ENCODE measurements around the gene XPO5. TPM values are rescaled to one million over a fixed set of nuclear protein-coding genes. Genes with fewer than 3 reads are reported as not detected.
A peak's percentile ranks its signal among the peaks of the same experiment; 100 is the strongest.

XPO5 gene
- total and polyA plus RNA-seq, 9 of the 15 experiments (the other 6 are each of a cell fraction or from before 2014, with no cell fraction given): 36.0 to 170 (median 99.1) TPM

DNA sequence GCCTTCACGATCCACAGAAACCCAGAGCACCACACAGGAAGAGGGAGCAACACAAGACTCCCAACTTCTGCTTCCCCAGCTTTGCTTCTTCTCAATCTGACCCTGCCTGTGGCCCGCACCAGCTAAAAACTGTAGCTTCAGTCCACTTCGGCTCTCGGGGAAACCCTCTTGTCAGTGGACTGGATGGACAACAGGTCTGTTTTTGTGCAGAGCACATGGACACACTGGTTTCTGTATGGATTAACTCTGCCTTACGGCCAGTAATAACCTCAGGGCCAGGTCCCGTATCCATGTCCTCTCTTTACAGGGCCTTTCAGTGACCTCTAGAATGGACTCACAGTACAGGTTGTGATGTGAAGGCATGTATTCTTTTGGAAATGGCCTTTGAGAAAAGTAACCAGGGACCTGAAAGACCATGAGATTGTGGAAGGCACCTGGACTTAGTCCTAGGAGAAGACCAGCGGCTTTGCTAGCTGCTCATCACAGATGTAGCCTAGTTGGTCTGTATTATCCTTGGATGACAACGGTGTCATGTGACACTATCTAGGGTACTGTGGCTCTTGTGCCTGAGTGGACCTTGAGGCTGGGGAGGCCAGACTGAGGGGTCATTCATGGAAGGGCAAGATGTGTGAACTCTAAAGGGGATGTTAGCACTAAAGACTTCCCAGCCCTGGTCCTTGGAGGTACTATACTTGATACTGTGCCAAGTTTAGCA lies 53.1 kb downstream of the XPO5 start:
- H3K9me3 ChIP-seq (replicated peaks; ENCODE audit: control insufficient read depth, insufficient read depth, low read depth, low read length): no peaks in the 10 kb centered on the region
- BruUV-seq (replicated peaks): TSS peak; percentile 25
- in situ Hi-C loops (cut with MboI) (no loop called here), intact Hi-C loops (cut with micrococcal nuclease) (no loop called here)
- peaks cover 97% of the 10 kb centered on the region for H3K36me3 ChIP-seq (ENCODE audit: control insufficient read depth, insufficient read depth, low read length)
- no peaks in the 10 kb centered on the region for H3K27me3 ChIP-seq (ENCODE audit: control insufficient read depth in 2 of 2, insufficient read depth in 2 of 2, low read length in 2 of 2)
- H3K79me2 ChIP-seq (ENCODE audit: control insufficient read depth, insufficient read depth, low read length): peaks cover 24% of the 10 kb centered on the region
- no peak overlapping the region for H3K27ac ChIP-seq (ENCODE audit: extremely low read depth, low read depth, low read length)
- ChIA-PET CTCF (ENCODE audit: low intra/inter-chr PET ratio) (no interaction called here), POLR2A (interaction anchor here (0.6 to 7.1 kb wide), 12 partner anchors 8 to 1566 kb away, joined by 3 to 89 read pairs (median 4); partner anchors contain the start of gene LRRC73)
- H3K9ac ChIP-seq (ENCODE audit: insufficient read depth in 1 of 2, low read depth in 2 of 2, low read length in 2 of 2): no peak overlapping the region
- WGBS (ENCODE audit: insufficient coverage, low coverage, missing lambda C conversion rate): 87% methylated on average over 8 of the region's 8 CpGs
- peaks cover 11% of the 10 kb centered on the region; the same call in 1 of the 2 replicates for H4K20me1 ChIP-seq (replicated peaks; ENCODE audit: control insufficient read depth, insufficient read depth, low read length)
- DNase-seq (ENCODE audit: extremely low read depth in 1 of 4, low spot score in 3 of 4): no peak
- H2AFZ ChIP-seq (ENCODE audit: low read depth, low read length): no peak overlapping the region
- H3K9me1 ChIP-seq (ENCODE audit: control insufficient read depth, insufficient read depth, low read length): peaks cover 3% of the 10 kb centered on the region
- no peak overlapping the region for H3K4me3 ChIP-seq
- H3K4me2 ChIP-seq (ENCODE audit: insufficient read depth, low read length): no peak overlapping the region
- peaks cover 10 to 11% of the 10 kb centered on the region in 2 experiments; a peak in 3 of 5 replicates for H3K4me1 ChIP-seq (replicated peaks in 1 of 2; ENCODE audit: control insufficient read depth in 2 of 2, insufficient read depth in 2 of 2, low read length in 2 of 2)
- ATAC-seq: peak; percentile 11
- no peak for FAIRE-seq
- TF ChIP-seq NFIC (IDR thresholded peaks at IDR 0.05): peak; percentile 52; the same call in 1 of the 2 replicates
- TF ChIP-seq, protein P1, sequence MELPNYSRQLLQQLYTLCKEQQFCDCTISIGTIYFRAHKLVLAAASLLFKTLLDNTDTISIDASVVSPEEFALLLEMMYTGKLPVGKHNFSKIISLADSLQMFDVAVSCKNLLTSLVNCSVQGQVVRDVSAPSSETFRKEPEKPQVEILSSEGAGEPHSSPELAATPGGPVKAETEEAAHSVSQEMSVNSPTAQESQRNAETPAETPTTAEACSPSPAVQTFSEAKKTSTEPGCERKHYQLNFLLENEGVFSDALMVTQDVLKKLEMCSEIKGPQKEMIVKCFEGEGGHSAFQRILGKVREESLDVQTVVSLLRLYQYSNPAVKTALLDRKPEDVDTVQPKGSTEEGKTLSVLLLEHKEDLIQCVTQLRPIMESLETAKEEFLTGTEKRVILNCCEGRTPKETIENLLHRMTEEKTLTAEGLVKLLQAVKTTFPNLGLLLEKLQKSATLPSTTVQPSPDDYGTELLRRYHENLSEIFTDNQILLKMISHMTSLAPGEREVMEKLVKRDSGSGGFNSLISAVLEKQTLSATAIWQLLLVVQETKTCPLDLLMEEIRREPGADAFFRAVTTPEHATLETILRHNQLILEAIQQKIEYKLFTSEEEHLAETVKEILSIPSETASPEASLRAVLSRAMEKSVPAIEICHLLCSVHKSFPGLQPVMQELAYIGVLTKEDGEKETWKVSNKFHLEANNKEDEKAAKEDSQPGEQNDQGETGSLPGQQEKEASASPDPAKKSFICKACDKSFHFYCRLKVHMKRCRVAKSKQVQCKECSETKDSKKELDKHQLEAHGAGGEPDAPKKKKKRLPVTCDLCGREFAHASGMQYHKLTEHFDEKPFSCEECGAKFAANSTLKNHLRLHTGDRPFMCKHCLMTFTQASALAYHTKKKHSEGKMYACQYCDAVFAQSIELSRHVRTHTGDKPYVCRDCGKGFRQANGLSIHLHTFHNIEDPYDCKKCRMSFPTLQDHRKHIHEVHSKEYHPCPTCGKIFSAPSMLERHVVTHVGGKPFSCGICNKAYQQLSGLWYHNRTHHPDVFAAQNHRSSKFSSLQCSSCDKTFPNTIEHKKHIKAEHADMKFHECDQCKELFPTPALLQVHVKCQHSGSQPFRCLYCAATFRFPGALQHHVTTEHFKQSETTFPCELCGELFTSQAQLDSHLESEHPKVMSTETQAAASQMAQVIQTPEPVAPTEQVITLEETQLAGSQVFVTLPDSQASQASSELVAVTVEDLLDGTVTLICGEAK (IDR thresholded peaks at IDR 0.05): no peak
- TF ChIP-seq, protein P1 (CRISPR knock-in tag; IDR thresholded peaks at IDR 0.05): no peak
- TF ChIP-seq POLR2AphosphoS5 (IDR thresholded peaks at IDR 0.05; ENCODE audit: control insufficient read depth, insufficient read depth, low read depth, low read length): peak; percentile 21
- TF ChIP-seq BCLAF1 (IDR thresholded peaks at IDR 0.05; ENCODE audit: borderline replicate concordance in 1 of 2, control insufficient read depth in 1 of 2, low read depth in 2 of 2, low read length in 1 of 2): peak in 1 of 2 experiments; percentile 44; a peak in 1 of 4 replicates
- peak; percentile 60 for TF ChIP-seq POLR2B (IDR thresholded peaks at IDR 0.05; ENCODE audit: low read depth, partially characterized antibody)
